ENCODE data around the gene PAPLN.

PAPLN gene

DNA sequence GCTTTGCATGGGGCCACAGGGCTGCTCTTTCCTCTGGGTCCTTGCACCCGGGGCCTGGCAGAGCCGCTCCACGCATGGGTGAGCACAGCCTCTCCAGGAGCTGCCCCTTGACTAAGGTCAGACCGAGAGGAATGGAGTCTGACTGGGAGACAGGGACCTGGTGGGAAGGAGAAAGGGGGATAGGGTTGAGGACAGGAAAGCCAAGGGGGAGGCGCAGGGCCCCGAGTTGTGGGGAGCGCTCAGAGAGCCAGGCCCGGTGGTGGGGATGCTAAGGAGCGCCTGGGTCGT is 16.0 kb downstream of the PAPLN start:
- H3K4me3 ChIP-seq, result no peak overlapping the region
- DNase-seq (ENCODE audit: low spot score in 2 of 2), result no peak
- no peaks in the 10 kb centered on the region; the same call in 1 of the 2 replicates for H3K36me3 ChIP-seq (replicated peaks)
- in situ Hi-C loops (cut with MboI; ENCODE audit: low sequenced_read_pairs), result no loop called here
- H3K27me3 ChIP-seq (ENCODE audit: low read depth), result no peaks in the 10 kb centered on the region
- no peaks in the 10 kb centered on the region for H3K4me1 ChIP-seq
- H3K9me3 ChIP-seq, result no peaks in the 10 kb centered on the region

DNA sequence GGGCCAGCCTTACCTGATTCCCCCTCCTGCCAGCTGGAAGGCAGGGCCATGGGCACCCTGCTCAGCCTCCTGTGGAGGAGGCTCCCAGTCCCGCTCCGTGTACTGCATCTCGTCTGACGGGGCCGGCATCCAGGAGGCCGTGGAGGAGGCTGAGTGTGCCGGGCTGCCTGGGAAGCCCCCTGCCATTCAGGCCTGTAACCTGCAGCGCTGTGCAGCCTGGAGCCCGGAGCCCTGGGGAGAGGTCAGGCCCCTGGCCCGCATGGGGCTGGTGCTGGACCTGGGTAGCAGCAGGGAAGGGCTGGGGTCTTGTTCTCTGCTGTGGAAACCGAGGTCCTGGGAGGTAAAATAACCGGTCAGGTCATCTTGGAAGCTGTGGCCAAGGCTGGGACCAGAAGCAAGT is 16.4 kb downstream of the PAPLN start:
- no peaks in the 10 kb centered on the region; the same call in 1 of the 2 replicates for H3K36me3 ChIP-seq (replicated peaks)
- H3K4me1 ChIP-seq, result no peaks in the 10 kb centered on the region
- no peak for DNase-seq (ENCODE audit: low spot score in 2 of 2)
- no peak overlapping the region for H3K4me3 ChIP-seq
- no peaks in the 10 kb centered on the region for H3K27me3 ChIP-seq (ENCODE audit: low read depth)
- in situ Hi-C loops (cut with MboI; ENCODE audit: low sequenced_read_pairs), result no loop called here
- H3K9me3 ChIP-seq, result no peaks in the 10 kb centered on the region

DNA sequence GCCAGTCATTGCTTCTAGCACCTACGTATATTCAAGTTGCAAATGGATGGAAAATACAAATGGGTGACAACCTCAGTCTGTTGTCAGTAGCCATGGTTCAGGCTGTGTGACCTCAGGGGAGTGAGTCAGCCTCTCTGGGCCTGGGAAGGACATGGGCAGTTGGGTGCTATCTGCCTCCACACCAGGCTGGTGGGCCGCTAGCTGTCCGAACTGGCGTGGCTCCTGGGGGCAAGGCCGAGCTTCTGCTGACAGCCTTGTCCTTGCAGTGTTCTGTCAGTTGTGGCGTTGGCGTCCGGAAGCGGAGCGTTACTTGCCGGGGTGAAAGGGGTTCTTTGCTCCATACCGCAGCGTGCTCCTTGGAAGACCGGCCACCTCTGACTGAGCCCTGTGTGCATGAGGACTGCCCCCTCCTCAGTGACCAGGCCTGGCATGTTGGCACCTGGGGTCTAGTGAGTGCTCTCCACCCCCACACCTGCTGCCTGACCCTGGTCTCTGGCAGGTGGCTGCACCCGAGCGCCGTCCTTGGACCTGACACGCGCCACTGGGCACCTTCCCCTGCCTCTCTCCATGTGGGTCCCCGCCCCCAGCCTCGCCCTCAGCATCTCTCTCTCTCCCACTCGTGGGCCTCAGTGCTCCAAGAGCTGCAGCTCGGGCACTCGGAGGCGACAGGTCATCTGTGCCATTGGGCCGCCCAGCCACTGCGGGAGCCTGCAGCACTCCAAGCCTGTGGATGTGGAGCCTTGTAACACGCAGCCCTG is 17.1 kb downstream of the PAPLN start:
- no peaks in the 10 kb centered on the region for H3K4me1 ChIP-seq
- no peak for DNase-seq (ENCODE audit: low spot score in 2 of 2)
- H3K36me3 ChIP-seq (replicated peaks), result no peaks in the 10 kb centered on the region; the same call in 1 of the 2 replicates
- in situ Hi-C loops (cut with MboI; ENCODE audit: low sequenced_read_pairs), result no loop called here
- no peak overlapping the region for H3K4me3 ChIP-seq
- no peaks in the 10 kb centered on the region for H3K9me3 ChIP-seq
- no peaks in the 10 kb centered on the region for H3K27me3 ChIP-seq (ENCODE audit: low read depth)

DNA sequence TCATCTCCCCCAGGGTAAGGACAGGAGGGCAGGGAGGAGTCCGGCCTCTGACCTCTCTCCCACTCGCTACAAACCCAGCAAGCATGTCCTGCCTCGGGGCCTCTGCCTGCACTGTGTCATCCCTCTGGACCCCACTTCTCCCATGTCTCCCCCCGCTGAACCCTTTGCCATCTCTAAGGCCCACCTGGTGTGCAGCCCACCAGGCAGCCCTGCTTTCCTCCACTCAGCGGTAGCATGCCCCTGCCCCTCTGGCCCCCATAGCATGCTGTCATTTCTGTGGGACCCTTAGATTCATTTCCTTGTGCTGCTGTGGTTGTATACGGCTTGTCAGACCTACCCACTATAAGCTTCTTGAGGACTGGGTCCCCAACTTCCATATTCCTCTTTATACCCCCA is 17.7 kb downstream of the PAPLN start:
- no peaks in the 10 kb centered on the region for H3K27me3 ChIP-seq (ENCODE audit: low read depth)
- no peak for DNase-seq (ENCODE audit: low spot score in 2 of 2)
- in situ Hi-C loops (cut with MboI; ENCODE audit: low sequenced_read_pairs), result no loop called here
- H3K9me3 ChIP-seq, result no peaks in the 10 kb centered on the region
- H3K4me1 ChIP-seq, result no peaks in the 10 kb centered on the region
- H3K4me3 ChIP-seq, result no peak overlapping the region
- no peaks in the 10 kb centered on the region; the same call in 1 of the 2 replicates for H3K36me3 ChIP-seq (replicated peaks)

DNA sequence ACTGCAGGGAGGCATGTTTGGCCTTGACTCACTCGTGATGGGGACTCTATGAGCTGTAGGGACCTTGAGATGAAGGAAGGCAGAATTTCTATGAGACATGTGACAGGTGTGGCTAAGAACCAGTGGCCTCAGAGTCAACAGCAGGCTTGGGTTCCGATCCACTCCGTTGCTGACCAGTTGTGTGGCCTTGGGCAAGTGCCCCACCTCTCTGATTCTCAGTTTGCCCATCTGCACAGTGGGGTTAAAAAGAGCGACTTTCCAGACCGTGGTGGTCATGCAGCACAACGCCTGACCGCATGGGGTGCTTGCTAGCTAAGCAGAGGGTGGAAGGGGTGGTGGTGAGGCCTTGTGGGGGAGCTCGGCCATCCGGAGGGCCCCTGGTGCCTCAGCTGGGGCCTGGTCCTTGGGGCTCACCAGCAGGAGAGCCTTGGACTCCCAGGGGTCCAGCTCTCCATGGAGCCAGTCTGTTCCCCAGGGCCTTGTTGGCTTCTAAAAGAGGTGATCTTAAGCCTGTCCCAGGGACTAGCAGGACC is 18.5 kb downstream of the PAPLN start:
- Histone ChIP-seq H3K36me3 (replicated peaks) (no peaks in the 10 kb centered on the region; the same call in 1 of the 2 replicates), H3K4me1 (no peaks in the 10 kb centered on the region), H3K4me3 (no peak overlapping the region), H3K9me3 (no peaks in the 10 kb centered on the region), H3K27me3 (ENCODE audit: low read depth) (no peaks in the 10 kb centered on the region)
- in situ Hi-C loops (cut with MboI; ENCODE audit: low sequenced_read_pairs), result no loop called here
- DNase-seq (ENCODE audit: low spot score in 2 of 2), result no peak

DNA sequence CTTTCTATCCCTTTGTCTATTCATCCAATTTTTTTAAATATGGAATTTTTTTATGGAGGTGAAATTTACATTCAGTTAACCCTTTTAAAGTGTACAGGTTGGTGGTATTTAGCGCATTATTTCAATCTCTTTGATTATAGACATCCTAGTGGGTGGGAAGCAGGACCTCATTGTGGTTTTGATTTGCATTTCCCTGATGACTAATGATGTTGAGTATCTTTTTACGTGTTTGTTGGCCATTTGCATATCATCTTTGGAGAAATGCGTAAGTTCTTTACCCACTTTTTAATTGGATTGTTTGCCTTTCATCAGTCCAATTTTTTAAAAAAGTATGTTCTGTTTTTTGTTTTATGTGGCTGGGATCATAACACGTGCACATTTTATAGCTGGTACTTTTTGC is 20.8 kb downstream of the PAPLN start:
- no peak for DNase-seq (ENCODE audit: low spot score in 2 of 2)
- no peaks in the 10 kb centered on the region for H3K36me3 ChIP-seq (replicated peaks)
- no peaks in the 10 kb centered on the region for H3K27me3 ChIP-seq (ENCODE audit: low read depth)
- H3K4me3 ChIP-seq, result no peak overlapping the region
- H3K4me1 ChIP-seq, result no peaks in the 10 kb centered on the region
- H3K9me3 ChIP-seq, result no peaks in the 10 kb centered on the region
- in situ Hi-C loops (cut with MboI; ENCODE audit: low sequenced_read_pairs), result no loop called here

DNA sequence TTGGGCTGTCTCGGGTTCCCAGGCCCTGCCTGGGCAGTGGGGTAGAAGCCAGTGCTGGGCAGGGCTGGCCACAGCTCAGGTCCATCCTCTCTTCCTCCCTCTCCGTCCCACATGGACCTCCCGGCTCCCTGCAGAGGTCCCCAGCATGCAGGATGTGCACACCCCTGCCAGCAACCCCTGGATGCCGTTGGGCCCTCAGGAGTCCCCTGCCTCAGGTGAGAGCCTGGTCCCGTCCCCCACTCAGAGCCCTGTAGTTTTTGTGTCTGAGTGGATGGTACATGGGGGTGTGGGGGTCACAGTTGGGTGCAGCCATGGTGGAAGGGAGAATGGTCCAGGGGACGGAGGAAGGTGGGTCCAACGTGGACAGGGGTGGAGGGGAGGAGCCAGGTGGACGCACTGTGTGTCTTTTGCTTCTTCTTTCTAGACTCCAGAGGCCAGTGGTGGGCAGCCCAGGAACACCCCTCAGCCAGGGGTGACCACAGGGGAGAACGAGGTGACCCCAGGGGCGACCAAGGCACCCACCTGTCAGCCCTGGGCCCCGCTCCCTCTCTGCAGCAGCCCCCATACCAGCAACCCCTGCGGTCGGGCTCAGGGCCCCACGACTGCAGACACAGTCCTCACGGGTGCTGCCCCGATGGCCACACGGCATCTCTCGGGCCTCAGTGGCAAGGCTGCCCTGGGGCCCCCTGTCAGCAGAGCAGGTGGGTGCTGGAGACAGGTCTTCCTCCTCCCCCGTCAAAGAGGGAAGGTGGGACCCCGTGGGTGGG is 21.7 kb downstream of the PAPLN start:
- in situ Hi-C loops (cut with MboI; ENCODE audit: low sequenced_read_pairs), result no loop called here
- peaks cover under 1% of the 10 kb centered on the region for H3K36me3 ChIP-seq (replicated peaks)

DNA sequence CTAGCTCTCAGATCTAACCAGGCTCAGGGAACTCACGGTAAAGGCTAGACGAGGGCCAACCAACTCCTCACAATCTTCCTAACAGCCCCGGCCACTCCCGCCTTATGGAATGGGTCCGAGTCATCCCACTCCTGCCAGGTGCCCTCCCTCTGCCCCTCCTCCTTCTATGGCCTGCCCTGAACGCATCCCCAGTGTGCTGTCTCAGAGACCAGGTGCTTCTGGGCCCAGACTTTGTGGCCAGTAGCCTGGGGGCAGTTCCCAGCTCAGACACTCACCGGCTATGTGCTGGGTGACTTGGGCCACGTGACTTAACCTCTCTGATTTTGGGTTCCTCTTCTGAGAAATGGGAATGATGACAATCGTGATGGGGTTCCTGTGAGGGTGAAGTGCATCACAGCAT is 22.5 kb downstream of the PAPLN start:
- Histone ChIP-seq H3K36me3 (replicated peaks) (peaks cover 6% of the 10 kb centered on the region), H3K27me3 (ENCODE audit: low read depth) (no peaks in the 10 kb centered on the region), H3K9me3 (no peaks in the 10 kb centered on the region), H3K4me1 (no peaks in the 10 kb centered on the region), H3K4me3 (no peak overlapping the region)
- no peak for DNase-seq (ENCODE audit: low spot score in 2 of 2)
- in situ Hi-C loops (cut with MboI; ENCODE audit: low sequenced_read_pairs), result no loop called here

More for the DNA sequence above, 21.7 kb downstream of the PAPLN start:
- H3K9me3 ChIP-seq, result no peaks in the 10 kb centered on the region
- H3K4me3 ChIP-seq, result no peak overlapping the region
- H3K27me3 ChIP-seq (ENCODE audit: low read depth), result no peaks in the 10 kb centered on the region
- DNase-seq (ENCODE audit: low spot score in 2 of 2), result no peak
- H3K4me1 ChIP-seq, result no peaks in the 10 kb centered on the region

DNA sequence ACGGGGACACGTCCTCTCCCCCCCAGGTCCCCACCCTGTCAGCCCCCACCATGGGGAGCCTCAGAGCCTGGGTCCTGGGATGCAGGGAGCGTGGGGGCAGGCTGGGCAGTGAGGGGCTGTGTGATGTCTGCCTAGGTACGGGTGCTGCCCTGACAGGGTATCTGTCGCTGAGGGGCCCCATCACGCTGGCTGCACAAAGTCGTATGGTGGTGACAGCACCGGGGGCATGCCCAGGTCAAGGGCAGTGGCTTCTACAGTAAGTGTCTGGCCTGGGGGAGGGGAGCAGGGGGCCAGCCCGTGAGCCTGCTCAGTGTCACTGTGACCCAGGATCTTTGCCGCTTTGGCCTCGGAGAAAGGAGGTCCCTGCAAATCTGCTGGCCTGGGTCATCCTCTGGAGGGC is 23.3 kb downstream of the PAPLN start:
- peaks cover 6% of the 10 kb centered on the region for H3K36me3 ChIP-seq (replicated peaks)
- in situ Hi-C loops (cut with MboI; ENCODE audit: low sequenced_read_pairs), result no loop called here
- no peak overlapping the region for H3K4me3 ChIP-seq
- H3K27me3 ChIP-seq (ENCODE audit: low read depth), result no peaks in the 10 kb centered on the region
- H3K9me3 ChIP-seq, result no peaks in the 10 kb centered on the region
- H3K4me1 ChIP-seq, result no peaks in the 10 kb centered on the region
- DNase-seq (ENCODE audit: low spot score in 2 of 2), result no peak

DNA sequence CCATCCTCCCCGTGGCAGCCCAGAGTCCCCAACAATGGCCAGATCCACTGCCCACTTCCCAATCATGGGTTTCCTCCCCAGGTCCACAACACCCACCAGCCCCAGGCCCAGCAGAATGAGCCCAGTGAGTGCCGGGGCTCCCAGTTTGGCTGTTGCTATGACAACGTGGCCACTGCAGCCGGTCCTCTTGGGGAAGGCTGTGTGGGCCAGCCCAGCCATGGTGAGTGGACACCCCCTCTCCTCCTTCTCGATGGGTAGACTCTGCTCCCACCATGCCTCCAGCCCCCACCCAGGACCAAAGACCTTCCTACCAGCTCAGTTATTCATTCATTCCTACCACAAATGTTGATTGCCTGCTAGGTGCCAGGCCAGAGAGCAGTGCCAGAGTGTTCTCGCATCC is 23.8 kb downstream of the PAPLN start:
- no peak overlapping the region for H3K4me3 ChIP-seq
- no peak for DNase-seq (ENCODE audit: low spot score in 2 of 2)
- no peaks in the 10 kb centered on the region for H3K9me3 ChIP-seq
- in situ Hi-C loops (cut with MboI; ENCODE audit: low sequenced_read_pairs), result no loop called here
- H3K4me1 ChIP-seq, result no peaks in the 10 kb centered on the region
- H3K27me3 ChIP-seq (ENCODE audit: low read depth), result no peaks in the 10 kb centered on the region
- H3K36me3 ChIP-seq (replicated peaks), result peaks cover 6% of the 10 kb centered on the region

DNA sequence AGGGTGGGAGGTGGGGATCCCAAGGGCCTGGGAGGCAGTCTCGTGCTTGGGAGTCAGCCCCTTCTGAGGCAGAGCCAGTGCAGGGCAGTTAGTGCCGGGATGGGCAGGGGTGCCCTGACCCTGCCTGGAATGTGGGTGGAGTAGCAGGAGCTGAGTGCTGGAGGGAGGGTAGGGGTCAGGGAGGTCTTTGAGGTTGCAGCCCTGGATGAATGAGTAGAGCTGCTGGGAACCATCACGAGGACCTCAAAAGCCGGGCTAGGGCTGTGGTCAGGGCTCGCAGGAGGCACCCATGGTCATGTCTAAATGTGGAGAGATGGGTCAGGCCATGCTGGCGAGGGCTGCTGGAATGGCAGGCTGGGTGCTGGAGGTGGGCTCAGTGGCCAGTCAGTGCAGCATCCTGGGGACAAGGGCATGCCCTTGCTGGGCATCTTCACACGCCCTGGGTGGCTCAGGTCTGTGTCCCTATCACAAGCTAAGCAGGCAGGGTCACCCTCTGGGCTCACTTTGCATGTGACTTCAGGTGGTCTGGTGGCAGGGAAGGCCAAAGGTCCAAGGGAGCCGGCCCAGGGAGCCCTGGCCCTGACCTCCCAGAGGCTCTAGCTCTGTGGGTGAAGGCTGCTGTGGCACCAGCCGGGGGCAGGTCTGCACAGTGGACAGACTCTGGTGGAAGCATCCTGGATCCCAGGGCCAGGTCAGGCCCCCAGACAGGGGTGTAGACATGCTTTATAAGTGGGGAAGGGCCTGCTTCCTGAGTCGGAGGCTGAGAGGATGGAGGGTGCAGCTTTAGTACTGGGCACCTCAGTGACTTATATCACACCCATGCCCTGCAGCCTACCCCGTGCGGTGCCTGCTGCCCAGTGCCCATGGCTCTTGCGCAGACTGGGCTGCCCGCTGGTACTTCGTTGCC is 24.5 kb downstream of the PAPLN start:
- no peaks in the 10 kb centered on the region for H3K9me3 ChIP-seq
- H3K4me1 ChIP-seq, result no peaks in the 10 kb centered on the region
- H3K27me3 ChIP-seq (ENCODE audit: low read depth), result no peaks in the 10 kb centered on the region
- in situ Hi-C loops (cut with MboI; ENCODE audit: low sequenced_read_pairs), result no loop called here
- no peak overlapping the region for H3K4me3 ChIP-seq
- DNase-seq (ENCODE audit: low spot score in 2 of 2), result no peak
- H3K36me3 ChIP-seq (replicated peaks), result peaks cover 6% of the 10 kb centered on the region

DNA sequence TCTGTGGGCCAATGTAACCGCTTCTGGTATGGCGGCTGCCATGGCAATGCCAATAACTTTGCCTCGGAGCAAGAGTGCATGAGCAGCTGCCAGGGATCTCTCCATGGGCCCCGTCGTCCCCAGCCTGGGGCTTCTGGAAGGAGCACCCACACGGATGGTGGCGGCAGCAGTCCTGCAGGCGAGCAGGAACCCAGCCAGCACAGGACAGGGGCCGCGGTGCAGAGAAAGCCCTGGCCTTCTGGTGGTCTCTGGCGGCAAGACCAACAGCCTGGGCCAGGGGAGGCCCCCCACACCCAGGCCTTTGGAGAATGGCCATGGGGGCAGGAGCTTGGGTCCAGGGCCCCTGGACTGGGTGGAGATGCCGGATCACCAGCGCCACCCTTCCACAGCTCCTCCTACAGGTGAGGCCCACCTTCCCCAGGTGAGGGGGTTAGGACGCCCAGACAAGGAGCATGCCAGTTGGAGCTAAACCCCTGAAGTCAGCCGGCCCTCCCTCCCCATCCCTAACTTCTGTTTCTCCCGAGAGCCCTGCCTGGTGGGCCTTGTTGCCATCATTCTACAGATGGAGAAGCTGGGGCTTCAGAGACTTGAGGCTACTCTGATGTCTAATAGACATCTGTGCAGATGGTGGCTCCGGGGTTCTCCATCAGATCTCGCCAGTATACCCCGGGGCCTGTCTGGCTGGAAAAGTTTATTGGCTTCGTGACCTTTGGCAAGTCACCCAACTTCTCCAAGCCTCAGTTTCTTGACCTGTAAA is 25.3 kb downstream of the PAPLN start:
- DNase-seq (ENCODE audit: low spot score in 2 of 2), result no peak
- H3K36me3 ChIP-seq (replicated peaks), result peaks cover 6% of the 10 kb centered on the region
- no peaks in the 10 kb centered on the region for H3K9me3 ChIP-seq
- H3K27me3 ChIP-seq (ENCODE audit: low read depth), result no peaks in the 10 kb centered on the region
- no peaks in the 10 kb centered on the region for H3K4me1 ChIP-seq
- in situ Hi-C loops (cut with MboI; ENCODE audit: low sequenced_read_pairs), result no loop called here
- H3K4me3 ChIP-seq, result no peak overlapping the region

DNA sequence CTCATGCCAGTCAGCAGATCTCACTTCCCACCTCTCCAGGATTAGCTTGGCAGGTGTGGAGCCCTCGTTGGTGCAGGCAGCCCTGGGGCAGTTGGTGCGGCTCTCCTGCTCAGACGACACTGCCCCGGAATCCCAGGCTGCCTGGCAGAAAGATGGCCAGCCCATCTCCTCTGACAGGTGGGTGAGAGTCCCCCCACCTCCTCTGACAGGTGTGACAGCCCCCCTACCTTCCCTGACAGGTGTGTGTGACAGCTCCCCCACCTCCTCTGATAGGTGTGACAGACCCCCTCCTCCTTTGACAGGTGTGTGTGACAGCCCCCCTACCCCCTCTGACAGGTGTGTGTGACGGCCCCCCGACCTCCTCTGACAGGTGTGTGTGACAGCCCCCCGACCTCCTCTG is 26.3 kb downstream of the PAPLN start:
- Histone ChIP-seq H3K27me3 (ENCODE audit: low read depth) (no peaks in the 10 kb centered on the region), H3K4me1 (no peaks in the 10 kb centered on the region), H3K36me3 (replicated peaks) (peaks cover 13% of the 10 kb centered on the region), H3K9me3 (no peaks in the 10 kb centered on the region), H3K4me3 (no peak overlapping the region)
- DNase-seq (ENCODE audit: low spot score in 2 of 2), result no peak
- in situ Hi-C loops (cut with MboI; ENCODE audit: low sequenced_read_pairs), result no loop called here

All from HAP-1 (cell line).